ENCODE data around the gene MYO3B.
"Not testable (repeated sequence)": the region's sequence is repeated elsewhere in the genome, so short reads cannot be mapped to it uniquely, and the experiment has no call there.

The MYO3B gene

DNA sequence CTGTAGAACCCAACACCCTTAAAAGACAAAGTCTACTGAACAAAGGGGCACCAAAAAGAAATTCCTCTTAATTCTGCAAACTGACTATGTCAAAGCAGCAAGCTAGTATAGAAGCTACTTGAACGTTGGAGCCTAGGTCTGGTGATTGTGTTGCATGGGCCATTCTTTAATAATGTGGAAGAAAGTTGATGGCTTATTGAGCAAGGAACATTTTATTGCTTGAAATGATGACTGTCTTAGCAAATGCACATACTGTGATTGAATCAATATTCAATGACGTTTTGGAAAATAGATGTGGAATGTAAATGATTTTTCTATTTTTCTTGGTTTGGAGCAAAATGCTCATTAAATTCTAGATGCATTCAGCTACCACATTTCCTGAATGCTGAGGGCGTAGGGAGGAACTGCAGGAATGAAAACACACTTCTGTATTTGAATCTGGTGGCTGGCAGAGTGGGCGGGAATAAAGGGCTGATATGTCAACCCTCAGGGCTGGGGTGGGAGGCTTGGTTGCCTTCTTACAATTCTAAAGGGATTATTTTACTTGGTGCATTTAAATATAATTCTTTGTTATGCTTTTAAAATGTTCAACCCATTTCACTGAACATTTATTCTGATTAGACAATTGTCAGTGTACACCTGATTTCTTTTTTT, 26.5 kb downstream of the MYO3B start:
- TF ChIP-seq CTCF (IDR thresholded peaks at IDR 0.05; ENCODE audit: control extremely low read depth, extremely low read depth, low read depth, missing control alignments), result no peak
- DNase-seq (ENCODE audit: extremely low spot score), result no peak
- ChIA-PET CTCF (interaction anchor here (1.8 kb wide), 1 partner anchor 12 kb away, joined by 5 read pairs; no protein-coding TSS in a partner anchor), POLR2A (no interaction called here)

- no peak for DNase-seq (ENCODE audit: extremely low spot score)
- ChIA-PET POLR2A (no interaction called here), CTCF (no interaction called here)
Measured at GRCh38 chr2:170206246-170206645, 28.3 kb downstream of the MYO3B start.

DNA sequence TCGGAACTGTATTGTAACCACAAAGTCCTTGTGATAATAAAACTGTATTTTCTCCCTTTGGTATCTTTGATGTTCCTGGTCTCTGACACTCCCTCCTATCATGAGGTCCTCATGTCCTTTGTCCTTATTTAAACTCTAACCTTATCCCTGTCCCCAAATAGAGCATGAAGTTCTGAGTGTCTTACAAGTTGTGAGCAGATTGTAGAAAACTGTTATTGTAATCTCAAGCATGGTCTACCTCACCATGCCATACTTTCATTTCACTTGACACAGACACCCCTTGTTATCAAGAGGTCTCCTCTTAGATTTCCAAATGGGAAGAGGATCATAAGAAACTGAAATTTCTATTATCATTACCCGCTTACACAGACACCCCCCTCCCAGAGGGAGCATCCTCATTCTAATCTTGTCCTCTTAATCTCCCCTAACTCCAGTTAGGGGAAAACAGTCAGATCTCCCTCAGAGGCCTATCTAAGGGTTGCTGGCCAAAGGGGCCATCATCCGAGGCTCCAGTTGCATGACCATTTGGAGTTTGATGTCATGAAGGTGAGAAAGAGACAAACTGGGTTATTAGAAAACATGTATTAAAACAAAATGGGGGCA, 29.0 kb downstream of the MYO3B start:
- POLR2A ChIA-PET, result no interaction called here
- DNase-seq (ENCODE audit: extremely low spot score), result no peak
- no peak for TF ChIP-seq CTCF (IDR thresholded peaks at IDR 0.05; ENCODE audit: control extremely low read depth, extremely low read depth, low read depth, missing control alignments)
- CTCF ChIA-PET, result no interaction called here

More at GRCh38 chr2:170206246-170206645, 28.3 kb downstream of the MYO3B start:
- no peak for TF ChIP-seq CTCF (IDR thresholded peaks at IDR 0.05; ENCODE audit: control extremely low read depth, extremely low read depth, low read depth, missing control alignments)

DNA sequence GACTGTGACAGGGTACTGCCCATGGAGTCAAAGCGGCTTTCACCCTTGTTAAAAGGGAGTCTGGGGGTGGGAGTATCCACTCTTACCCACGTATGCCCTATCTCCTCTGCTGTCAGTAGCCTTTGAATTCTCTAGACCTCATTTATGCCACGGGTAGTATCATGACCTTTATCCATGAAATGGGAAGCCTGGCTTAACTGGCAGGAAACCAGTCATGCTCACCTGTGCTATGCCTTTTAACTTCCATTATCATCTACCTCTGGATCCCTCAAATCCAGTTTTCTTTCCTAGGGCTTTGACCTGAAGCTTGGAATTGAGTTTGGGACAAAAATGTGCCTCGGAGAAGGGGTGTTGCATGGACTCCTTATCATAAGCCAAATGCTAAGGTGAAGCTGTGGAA, 30.0 kb downstream of the MYO3B start:
- DNase-seq (ENCODE audit: extremely low spot score), result no peak
- no peak for TF ChIP-seq CTCF (IDR thresholded peaks at IDR 0.05; ENCODE audit: control extremely low read depth, extremely low read depth, low read depth, missing control alignments)
- POLR2A ChIA-PET, result no interaction called here
- CTCF ChIA-PET, result no interaction called here

- CTCF ChIA-PET, result interaction anchor here (1.6 kb wide), 1 partner anchor 69 kb away, joined by 3 read pairs; no protein-coding TSS in a partner anchor
- no peak for DNase-seq (ENCODE audit: extremely low spot score)
- POLR2A ChIA-PET, result no interaction called here
- no peak for TF ChIP-seq CTCF (IDR thresholded peaks at IDR 0.05; ENCODE audit: control extremely low read depth, extremely low read depth, low read depth, missing control alignments)
Measured at GRCh38 chr2:170208967-170209366, 31.0 kb downstream of the MYO3B start.

DNA sequence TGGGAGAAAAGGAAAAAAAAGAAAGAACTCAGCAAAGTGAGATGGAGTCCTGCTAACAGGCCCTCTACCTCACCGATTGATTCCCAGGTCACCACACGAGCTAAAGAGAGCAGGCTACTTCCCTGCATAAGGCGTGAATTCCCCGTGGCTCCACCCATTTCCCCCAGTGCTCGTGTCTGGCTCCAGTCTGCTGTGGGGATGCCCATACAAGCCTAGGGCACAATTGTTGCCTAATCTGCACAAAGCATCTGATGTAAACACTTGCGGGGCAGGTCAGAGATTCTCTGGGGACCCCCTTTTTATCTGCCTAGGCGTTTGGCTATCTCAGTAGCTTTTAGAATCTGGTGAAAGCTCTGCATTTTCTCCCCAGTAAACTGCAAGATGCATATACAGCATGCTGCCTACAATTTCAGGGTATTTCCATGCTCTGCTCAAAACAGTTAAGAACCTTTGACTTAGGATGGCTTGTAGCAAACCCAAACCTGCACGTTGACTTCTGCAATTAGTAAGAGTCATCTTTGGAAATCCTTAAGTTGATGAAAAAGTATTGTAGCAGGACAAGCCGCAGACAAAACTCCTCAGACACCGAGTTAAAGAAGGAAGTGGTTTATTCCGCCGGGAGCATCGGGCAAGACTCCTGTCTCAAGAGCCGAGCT, 34.8 kb downstream of the MYO3B start:
- TF ChIP-seq CTCF (IDR thresholded peaks at IDR 0.05; ENCODE audit: control extremely low read depth, extremely low read depth, low read depth, missing control alignments), result no peak
- POLR2A ChIA-PET, result no interaction called here
- CTCF ChIA-PET, result interaction anchor here (0.6 kb wide), 1 partner anchor 15 kb away, joined by 3 read pairs; no protein-coding TSS in a partner anchor
- peak; percentile 26 for DNase-seq (ENCODE audit: extremely low spot score)

GRCh38 chr2:170213281-170213625, 35.3 kb downstream of the MYO3B start:
- DNase-seq (ENCODE audit: extremely low spot score); CTCF ChIA-PET; POLR2A ChIA-PET: not testable (repeated sequence)
